SK-N-SH treated with all-trans-retinoic acid at 6 μM for 48 hours (cell line): ENCODE results near the gene TANGO2.

Experiments
- GLIS3 ChIP-seq: fragments of 250-450 bp; sonication (Bioruptor Pico); IDR thresholded peaks from 2 replicates; pipeline ENCODE4 v1.5.0; 2020; ENCODE audit warnings: mild to moderate bottlenecking, moderate library complexity
- ISL1 ChIP-seq: fragments of 250-450 bp; sonication (Bioruptor Pico); IDR thresholded peaks from 2 replicates; pipeline ENCODE4 v2.1.2; 2022; ENCODE audit warnings: mild to moderate bottlenecking, moderate library complexity
- PPARA ChIP-seq: fragments of 250-450 bp; sonication (Bioruptor Pico); IDR thresholded peaks from 2 replicates; pipeline ENCODE4 v1.5.0; 2020; ENCODE audit warnings: mild to moderate bottlenecking, borderline replicate concordance
- TCF4 ChIP-seq: fragments of 250-450 bp; sonication (Bioruptor Pico); IDR thresholded peaks from 2 replicates; pipeline ENCODE4 v1.8.0; 2021; ENCODE audit warnings: mild to moderate bottlenecking, moderate library complexity, borderline replicate concordance
- TSHZ2 ChIP-seq: fragments of 250-450 bp; sonication (Bioruptor Pico); IDR thresholded peaks from 2 replicates; pipeline ENCODE4 v1.5.0; 2020; ENCODE audit warnings: mild to moderate bottlenecking, moderate library complexity
- ZC3H10 ChIP-seq: fragments of 250-450 bp; sonication (Bioruptor Pico); IDR thresholded peaks from 2 replicates; pipeline ENCODE4 v1.5.1; 2021; ENCODE audit warnings: mild to moderate bottlenecking, moderate library complexity
- ZFP30 ChIP-seq: fragments of 450-650 bp; formaldehyde crosslinking; IDR thresholded peaks from 2 replicates; pipeline ENCODE4 v1.5.0; 2022; ENCODE audit warnings: mild to moderate bottlenecking, moderate library complexity
- TF ChIP-seq, protein P1 (sequence below): fragments of 250-450 bp; sonication (Bioruptor Pico); IDR thresholded peaks from 2 replicates; pipeline ENCODE4 v1.8.0; 2021; ENCODE audit warnings: low read depth, mild to moderate bottlenecking, moderate library complexity, borderline replicate concordance

GRCh38 chr22:20002636-20003035 lies 18.3 kb upstream of the TANGO2 start:
- no peak for TF ChIP-seq ZFP30 (CRISPR knock-in tag)
- TF ChIP-seq, protein P1, sequence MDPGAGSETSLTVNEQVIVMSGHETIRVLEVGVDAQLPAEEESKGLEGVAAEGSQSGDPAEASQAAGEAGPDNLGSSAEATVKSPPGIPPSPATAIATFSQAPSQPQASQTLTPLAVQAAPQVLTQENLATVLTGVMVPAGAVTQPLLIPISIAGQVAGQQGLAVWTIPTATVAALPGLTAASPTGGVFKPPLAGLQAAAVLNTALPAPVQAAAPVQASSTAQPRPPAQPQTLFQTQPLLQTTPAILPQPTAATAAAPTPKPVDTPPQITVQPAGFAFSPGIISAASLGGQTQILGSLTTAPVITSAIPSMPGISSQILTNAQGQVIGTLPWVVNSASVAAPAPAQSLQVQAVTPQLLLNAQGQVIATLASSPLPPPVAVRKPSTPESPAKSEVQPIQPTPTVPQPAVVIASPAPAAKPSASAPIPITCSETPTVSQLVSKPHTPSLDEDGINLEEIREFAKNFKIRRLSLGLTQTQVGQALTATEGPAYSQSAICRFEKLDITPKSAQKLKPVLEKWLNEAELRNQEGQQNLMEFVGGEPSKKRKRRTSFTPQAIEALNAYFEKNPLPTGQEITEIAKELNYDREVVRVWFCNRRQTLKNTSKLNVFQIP (CRISPR knock-in tag): no peak
- no peak for TF ChIP-seq TCF4 (CRISPR knock-in tag)
- TF ChIP-seq ISL1: no peak
- no peak for TF ChIP-seq ZC3H10
- no peak for TF ChIP-seq TSHZ2 (CRISPR knock-in tag)
- no peak for TF ChIP-seq GLIS3 (CRISPR knock-in tag)
- TF ChIP-seq PPARA (CRISPR knock-in tag): no peak
